HG03135 (cell line): ENCODE measurements around the gene PTPN9.
"Not testable (repeated sequence)": the region's sequence is repeated elsewhere in the genome, so short reads cannot be mapped to it uniquely, and the experiment has no call there.

Experiments used
- ATAC-seq: cut with Tn5 transposase; IDR thresholded peaks from one replicate; pipeline ENCODE4 v1.9.1; 2021; ENCODE audit warnings: mild to moderate bottlenecking, moderate library complexity; ENCODE audit not compliant: unreplicated experiment

The PTPN9 gene

DNA sequence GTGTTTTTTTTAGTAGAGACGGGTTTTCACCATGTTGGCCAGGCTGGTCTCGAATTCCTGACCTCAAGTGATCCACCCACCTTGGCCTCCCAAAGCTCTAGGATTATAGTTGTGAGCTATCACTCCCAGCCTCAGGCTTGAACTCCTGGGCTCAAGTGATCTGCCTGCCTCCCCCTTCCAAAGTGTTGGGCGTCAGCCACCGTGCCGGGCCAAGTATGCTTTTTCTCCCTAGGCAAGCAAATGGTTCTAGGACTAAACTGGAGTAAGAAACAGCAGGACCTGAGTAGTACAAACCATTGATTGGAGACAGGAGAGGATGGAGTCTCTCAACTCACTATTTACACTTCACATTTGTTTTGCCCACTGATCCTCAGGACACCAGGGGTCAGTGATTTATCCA lies 4.6 kb upstream of the PTPN9 start:
- no peak for ATAC-seq

DNA sequence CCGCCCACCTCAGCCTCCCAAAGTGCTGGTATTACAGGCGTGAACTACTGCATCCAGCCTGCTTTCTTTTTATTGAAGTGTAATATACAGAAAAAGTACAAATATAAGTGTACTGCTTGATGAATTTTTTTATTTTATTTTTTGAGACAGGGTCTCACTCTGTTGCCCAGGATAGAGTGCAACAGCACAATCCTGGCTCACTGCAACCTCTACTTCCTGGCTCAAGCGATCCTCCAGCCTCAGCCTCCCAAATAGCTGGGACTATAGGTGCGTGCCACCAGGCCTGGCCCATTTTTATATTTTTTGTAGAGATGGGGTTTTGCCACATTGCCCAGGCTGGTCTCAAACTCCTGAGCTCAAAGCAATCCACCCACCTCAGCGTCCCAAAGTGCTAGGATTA lies 3.8 kb upstream of the PTPN9 start:
- ATAC-seq: not testable (repeated sequence)

DNA sequence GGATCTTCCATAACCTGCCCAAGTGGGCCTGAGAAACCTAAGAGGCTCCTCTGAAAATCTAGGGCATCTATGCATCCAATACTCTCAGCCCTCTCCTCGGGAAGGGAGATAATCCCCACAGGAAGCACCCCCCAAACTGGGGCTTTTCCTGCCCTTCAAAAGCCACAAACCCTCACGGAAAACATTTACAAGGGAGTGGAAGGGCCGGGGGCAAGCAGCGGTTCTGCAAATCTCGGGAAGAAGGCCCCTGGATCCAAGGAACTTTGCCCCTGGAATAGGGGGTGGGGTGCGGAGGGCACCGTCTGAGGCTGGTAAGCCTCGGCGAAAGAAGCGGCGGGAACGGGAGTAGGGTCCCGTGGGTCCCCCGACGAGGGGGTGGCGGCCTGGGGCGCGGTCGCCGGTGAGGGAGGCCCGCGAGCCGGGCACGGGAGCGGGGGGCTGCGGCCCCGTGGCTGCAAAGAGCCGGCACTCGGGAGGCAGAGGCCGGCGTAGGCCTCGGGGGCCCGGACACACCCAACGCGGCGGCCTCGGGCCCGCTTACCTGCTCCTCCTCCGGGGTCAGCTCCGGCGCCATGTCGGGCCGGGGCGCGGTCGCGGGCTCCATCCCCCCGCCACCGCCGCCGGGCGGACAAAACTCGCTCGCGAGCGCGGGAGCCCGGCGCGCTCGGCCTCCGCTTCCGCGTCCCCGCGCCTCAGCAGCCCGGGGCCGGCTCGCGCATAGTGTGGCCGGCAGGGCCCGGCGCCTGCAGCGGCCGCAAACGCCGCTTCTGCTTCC lies 755 bp downstream of the PTPN9 start:
- ATAC-seq: peak; percentile 41

DNA sequence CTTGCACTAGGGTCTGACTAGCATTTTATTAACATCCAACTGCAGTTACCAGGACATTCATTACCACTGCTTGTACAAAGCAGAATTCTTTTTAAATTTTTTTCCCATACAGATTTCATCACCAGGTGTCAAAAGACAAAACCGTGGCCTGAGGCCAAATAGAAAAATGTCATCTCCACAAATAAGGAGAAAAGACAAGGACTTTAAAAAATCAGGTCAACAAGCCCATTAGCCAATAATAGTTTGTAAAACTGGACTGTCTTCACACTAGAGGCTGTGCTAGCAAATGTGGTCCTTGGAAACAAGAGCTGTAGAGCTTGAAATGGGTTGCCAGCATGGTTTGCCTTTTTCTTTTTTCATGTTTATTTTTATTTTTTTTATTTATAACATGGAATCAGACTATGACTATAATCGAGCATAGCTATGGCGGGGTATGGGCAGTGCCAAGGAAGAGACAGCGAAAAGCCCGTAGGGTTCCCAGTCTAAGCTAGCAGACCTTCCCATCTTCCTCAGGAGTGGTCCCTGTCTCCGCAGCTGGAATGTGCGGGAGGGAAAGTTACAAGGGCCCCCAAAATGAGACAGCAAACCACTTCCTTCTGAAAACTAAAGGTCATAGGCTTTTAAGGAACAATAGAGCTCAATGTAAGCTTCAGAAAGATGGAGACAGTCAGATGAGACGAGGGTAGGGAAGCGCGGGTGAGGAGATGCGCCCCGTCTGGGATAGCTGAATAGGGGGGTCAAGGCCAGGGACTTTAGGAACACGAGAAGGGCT lies 1.5 kb downstream of the PTPN9 start:
- ATAC-seq: peak; percentile 6

DNA sequence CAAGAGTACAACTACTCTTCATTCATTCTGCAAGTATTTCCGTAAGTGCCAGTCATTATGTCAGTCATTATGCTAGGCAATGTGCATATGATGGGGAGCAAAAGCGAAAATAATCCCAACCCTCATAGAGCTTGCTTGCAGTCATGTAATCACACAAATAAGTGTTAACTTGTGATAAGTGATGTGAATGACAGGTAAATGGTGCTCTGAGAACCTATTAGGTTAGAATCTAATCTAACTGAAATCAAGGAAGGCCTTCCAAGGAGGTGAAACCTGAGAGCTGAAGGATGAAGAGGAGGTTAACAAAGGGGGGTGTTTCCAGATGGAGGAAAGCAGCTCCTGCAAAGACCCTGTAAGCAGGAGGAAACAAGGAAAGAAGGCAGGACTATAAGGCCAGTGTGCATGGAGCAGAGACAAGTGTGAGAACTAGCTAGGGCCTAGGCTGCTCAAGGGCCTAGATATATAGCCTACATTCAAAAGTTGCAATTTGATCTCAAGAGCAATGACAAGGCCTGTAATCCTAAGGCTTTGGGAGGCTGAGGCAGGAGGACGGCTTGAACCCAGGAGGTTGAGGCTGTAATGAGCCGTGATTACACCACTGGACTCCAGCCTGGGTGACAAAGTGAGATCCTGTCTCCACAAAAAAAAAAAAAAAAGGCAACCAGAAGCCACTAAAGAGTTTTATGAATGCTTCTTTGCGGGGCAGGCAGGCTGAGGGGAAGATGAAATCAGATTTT lies 5.3 kb downstream of the PTPN9 start:
- no peak for ATAC-seq

DNA sequence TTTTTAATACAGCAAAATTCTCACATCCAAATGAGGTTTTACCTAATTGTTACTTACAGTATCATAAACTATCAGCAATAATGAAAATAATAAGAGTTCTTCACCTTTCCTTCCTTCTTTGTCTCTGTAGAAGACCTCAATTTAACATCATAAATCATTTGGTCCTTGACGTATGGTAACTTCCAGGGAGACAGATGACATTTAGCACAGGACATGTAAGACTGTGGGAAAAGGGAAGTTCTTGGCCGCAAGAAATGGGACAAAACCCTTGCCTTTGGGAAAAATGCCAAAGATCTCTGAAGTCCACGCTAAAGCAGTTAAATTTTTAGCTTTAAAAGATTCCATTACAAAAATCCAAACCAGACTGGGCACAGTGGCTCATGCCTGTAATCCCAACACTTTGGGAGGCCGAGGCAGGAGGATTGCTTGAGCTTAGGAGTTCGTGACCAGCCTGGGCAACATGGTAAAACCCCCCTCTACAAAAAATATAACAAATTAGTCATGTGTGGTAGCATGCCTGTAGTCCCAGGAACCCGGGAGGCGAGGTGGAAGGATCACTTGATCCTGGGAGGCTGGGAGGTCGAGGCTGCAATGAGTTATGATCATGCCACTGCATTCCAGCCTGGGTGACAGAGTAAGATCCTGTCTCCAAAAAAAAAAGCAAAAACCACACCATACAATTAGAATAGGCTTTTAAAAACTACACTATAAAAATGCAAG lies 8.8 kb downstream of the PTPN9 start:
- no peak for ATAC-seq

DNA sequence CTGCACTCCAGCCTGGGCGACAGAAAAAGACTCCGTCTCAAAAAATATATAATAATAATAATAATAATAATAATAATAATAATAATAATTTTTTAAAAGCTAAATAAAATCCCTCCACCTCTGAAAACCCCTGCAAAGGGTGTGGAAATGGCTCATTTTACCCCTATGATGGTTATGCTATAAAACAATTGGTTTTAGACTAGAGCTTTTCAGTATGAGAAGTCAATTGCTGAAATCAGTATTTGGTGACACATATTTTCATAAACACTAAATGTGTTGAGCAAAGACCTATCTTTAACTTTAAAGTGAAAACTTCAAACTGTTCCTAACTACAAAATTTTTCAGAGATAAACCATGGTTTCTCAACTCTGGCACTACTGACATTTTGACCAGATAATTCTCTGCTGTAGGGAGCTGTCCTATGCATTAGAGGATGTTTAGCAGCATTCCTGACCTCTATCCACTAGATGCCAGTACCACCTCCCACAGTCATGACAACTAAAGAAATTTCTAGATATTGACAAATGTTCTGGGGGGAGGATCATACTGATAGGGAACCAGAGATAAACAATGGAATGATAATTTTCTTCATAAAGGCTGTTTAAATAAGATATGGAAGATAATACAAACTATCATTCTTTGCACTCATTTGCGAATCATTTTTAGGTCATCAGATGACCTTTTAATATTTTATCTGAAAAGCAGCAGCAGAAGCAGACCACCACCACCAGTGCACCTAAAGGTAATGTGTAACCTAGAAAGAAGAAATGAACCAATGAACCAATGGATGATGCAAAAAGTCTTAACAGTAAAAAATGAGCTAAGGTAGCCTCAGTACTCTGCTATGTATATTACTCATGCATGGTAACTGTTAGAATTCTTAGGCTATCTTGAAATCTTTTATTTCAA lies 13.8 kb downstream of the PTPN9 start:
- no peak for ATAC-seq

DNA sequence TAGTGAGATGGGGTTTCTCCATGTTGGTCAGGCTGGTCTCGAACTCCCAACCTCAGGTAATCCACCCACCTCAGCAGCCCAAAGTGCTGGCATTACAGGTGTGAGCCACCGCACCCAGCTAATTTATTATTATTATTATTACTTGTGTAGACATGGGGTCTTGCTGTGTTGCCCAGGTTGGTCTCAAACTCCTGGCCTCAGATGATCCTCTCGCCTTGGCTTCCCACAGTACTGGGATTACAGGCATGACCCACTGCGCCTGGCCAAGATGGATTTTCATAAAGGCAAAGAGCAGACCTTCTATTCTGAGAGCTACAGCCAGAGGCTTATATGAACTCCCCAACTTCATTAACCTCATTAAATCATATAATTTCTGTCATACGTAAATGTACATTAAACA lies 17.2 kb downstream of the PTPN9 start:
- ATAC-seq: no peak

DNA sequence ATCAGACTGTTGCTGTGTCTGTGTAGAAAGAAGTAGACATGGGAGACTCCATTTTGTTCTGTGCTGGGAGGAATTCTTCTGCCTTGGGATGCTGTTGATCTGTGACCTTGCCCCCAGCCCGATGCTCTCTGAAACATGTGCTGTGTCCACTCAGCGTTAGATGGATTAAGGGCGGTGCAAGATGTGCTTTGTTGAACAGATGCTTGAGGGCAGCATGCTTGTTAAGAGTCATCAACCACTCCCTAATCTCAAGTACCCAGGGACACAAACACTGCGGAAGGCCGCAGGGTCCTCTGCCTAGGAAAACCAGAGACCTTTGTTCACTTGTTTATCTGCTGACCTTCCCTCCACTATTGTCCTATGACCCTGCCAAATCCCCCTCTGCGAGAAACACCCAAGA lies 19.8 kb downstream of the PTPN9 start:
- not testable (repeated sequence) for ATAC-seq

DNA sequence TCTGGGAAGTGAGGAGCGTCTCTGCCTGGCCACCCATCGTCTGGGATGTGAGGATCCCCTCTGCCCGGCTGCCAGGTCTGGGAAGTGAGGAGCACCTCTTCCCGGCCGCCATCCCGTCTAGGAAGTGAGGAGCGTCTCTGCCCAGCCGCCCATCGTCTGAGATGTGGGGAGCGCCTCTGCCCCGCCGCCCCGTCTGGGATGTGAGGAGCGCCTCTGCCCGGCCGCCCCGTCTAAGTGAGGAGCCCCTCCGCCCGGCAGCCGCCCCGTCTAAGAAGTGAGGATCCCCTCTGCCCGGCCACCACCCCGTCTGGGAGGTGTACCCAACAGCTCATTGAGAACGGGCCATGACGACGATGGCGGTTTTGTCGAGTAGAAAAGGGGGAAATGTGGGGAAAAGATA lies 20.2 kb downstream of the PTPN9 start:
- ATAC-seq: not testable (repeated sequence)

DNA sequence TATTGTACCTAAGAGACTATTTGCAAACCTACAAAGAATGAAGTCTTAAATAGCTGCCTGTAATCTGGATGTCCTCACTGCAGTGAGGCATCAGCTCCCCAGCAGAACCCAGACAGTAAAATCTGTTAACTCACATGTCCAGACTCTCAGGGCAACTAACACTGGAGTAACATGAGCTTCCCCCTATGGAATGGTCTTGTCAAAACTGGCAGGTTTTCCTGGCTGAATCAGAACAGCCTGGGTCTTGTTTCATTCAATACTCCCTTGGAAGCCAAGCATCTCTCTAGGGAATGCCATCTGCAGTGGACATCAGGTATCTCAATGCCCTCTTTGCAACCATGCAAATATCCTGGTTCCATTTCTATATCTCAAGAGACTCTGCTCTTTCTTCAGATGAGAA lies 24.4 kb downstream of the PTPN9 start:
- ATAC-seq: no peak

DNA sequence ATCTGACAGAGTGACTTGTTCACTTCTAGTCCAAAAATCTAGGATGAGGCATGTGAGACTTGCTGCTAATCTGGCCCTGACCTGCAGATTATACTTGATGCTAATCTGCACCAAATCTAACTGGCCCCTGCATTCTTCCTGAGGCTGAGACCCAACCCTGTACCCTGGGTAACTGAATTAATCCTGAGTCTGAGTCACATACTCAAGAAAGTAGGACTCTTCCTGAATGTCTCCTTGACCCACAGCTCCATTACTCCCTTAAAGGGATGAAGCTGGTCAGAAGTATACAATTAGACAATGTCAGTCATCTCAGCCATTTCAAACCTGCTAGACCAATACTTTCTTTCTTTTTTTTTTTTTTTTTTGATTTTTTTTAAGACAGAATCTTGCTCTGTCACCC lies 25.5 kb downstream of the PTPN9 start:
- no peak for ATAC-seq

DNA sequence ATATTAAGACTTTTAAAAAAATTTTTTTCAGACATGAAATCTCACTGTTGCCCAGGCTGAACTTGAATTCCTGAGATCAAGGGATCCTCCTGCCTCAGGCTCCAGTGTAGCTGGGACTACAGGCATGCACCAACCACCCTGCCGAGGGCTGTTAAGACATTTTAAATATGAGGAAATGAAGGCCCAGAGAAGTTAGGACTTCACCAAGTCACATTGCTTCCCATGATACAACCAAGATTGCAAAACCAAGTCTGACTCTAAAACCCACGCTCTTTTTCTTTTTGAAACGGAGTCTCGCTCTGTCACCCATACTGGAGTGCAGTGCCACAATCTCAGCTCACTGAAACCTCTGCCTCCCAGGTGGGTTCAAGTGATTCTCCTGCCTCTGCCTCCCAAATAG lies 28.0 kb downstream of the PTPN9 start:
- no peak for ATAC-seq

DNA sequence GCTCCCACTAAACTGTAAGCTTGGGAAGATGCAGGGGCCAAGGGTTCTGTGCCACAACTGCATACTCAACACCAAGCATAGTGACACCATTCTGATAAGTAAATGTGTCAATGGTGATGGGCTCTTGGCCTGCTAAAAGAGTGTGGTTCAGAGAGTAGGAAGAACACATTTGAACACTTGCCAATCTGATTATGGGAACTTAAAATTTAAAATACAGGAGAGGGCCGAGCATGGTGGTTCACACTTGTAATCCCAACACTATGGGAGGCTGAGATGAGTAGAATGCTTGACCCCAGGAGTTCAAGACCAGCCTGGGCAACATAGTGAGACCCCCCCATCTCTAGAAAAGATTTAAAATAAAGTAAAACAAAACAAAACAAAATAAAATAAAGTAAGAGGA lies 34.1 kb downstream of the PTPN9 start:
- ATAC-seq: no peak

DNA sequence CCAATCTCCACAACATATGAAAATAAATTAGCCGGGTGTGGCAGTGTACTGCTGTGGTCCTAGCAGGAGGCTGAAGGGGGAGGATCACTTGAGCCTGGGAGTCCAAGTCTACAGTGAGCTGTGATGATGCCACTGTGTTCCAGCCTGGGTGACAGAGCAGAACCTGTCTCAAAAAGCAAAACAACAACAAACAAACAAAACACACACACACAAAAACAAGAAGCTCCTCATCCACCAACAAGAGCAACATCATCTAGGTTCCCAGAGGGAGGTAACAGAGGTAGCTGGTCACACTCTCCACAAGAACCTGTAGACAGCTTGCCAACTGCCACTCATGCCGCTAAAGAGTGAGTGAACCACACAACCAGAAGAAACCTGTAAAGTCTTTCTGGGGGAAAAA lies 34.8 kb downstream of the PTPN9 start:
- ATAC-seq: no peak

DNA sequence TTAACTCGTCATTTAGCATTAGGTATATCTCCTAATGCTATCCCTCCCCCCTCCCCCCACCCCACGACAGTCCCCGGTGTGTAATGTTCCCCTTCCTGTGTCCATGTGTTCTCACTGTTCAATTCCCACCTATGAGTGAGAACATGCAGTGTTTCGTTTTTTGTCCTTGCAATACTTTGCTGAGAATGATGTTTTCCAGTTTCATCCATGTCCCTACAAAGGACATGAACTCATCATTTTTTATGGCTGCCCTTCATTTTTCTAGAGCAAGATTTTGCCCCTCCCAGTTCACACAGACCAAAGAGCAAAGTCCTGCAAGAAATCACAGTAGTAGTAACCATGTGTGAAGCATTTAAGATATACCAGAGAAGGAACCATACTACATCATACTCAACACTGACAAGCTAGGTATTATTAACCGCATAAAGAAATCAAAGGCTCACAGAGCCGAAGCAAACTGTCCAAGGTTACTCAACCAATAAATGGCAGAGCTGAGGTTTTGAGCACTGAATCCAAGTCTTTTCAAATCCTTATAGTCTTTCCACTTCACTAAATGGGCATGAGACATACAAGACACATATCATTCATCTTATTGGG lies 36.1 kb downstream of the PTPN9 start:
- ATAC-seq: not testable (repeated sequence)

DNA sequence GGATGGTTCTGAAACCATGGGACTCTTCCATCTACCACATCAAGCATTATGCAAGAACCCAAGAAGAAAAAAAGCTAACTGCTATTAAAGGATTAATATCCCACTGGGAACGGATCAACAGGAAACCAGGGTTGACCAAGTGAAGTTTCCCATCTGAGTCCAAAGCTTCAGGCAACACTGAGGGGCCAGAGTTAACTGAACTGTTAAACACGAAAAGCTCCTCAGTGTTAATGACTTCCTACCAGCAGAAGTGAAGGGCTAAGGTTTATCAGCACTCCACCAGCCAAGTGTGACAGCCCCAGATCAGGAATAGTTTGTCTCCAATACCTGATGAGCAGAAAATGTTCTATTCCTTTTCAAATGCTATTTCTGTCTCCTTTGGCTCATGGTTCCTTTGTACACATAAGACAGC lies 36.7 kb downstream of the PTPN9 start:
- no peak for ATAC-seq

DNA sequence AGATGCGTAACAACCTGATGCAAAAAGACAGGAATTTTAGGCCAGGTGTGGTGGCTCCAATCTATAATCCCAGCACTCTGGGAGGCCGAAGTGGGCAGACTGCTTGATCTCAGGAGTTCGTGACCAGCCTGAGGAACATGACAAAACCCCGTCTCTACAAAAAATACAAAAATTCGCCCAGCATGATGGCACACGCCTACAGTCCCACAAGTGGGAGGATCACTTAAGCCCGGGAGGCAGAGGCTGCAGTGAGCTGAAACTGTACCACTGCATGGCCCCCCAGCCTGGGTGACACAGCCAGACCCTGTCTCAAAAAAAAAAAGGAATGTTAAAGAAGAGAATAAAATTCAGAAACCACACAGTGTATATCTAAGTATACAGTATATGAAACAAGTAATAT lies 40.7 kb downstream of the PTPN9 start:
- ATAC-seq: no peak

DNA sequence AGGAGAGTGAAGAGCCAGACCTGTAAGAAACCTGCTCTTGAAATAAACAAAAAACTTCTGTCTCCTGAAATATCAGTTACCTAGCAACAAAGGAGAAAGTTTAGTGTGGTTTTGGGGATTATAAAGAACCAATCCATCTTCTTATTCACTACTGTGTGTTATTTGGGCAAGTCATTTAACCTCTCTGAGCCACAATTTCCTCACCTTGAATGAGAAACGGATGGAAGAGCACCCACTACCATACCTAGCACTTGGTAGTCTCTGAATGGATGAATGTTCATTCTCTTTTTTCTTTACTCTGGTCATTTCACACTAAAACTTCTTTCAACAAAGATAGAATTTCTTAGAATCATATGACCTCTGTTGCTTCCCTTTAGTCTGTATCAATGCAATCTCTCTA lies 45.2 kb downstream of the PTPN9 start:
- ATAC-seq: no peak
